GM18505 (cell line): ENCODE data around the gene N4BP2.

Source experiments
- ATAC-seq: cut with Tn5 transposase; IDR thresholded peaks from one replicate; pipeline ENCODE4 v1.9.1; 2021; ENCODE audit not compliant: unreplicated experiment
- POLR2A ChIP-seq: IDR thresholded peaks from 4 replicates; pipeline ENCODE4 v1.6.1; 2011; ENCODE audit warnings: borderline replicate concordance; ENCODE audit not compliant: insufficient read depth, insufficient read length; ENCODE audit errors: extremely low read depth

The N4BP2 gene

GRCh38 chr4:40183615-40184411 is 127.2 kb downstream of the N4BP2 start:
- ATAC-seq: no peak
- no peak for TF ChIP-seq POLR2A

DNA sequence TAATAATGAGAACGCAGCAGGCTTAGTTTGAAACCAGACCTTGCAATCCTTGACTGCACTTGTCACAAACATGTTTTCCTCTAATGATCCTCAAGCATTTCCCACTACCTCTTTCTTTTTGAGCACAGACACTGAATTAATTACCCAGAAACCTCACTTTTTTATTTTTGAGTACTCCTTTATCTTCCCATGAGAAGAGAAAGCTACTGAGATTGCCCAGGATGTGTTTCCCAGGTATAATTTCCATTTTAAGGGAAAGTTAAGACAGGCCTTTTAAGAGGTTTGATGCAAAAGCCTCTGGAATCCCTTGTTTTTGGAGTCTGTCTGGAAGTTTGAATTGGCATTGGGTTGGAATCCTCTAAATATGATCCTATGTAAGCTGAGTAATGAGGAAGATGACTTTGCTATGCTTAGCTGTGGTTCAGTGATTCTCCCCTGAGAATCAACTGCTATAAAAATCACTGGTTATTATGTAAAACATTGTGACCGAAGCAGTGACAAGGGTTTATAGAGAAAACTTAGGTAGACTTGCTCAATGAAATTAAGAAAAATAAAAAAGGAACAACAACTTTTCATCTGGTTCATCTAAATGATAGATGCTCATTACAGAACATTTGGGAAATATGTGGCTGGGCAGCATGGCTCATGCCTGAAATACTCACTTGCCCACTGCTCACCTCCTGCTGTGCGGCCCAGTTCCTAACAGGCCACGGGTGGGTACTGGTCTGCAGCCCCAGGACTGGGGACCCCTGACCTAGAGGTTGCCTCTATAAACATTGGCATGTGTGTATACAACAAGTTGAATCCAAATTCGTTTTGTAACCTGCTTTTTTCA is 129.4 kb downstream of the N4BP2 start:
- TF ChIP-seq POLR2A: no peak
- peak; percentile 51 for ATAC-seq

DNA sequence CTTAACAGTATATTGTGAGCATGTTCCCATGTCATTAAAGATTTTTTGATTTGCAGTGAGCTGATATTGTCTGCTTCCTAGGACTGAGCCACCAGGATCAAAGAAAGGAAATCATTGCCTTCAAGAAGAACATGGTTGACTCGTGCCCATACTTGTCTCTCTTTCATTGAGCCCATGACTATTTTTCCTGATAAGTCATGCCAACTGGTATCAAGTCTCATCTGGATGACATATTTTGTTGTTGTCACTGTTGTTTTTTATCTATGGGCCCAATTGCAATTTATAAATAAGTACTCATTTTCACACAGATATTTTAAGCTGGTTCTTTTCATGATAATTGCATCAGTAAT is 130.0 kb downstream of the N4BP2 start:
- ATAC-seq: no peak
- no peak for TF ChIP-seq POLR2A

DNA sequence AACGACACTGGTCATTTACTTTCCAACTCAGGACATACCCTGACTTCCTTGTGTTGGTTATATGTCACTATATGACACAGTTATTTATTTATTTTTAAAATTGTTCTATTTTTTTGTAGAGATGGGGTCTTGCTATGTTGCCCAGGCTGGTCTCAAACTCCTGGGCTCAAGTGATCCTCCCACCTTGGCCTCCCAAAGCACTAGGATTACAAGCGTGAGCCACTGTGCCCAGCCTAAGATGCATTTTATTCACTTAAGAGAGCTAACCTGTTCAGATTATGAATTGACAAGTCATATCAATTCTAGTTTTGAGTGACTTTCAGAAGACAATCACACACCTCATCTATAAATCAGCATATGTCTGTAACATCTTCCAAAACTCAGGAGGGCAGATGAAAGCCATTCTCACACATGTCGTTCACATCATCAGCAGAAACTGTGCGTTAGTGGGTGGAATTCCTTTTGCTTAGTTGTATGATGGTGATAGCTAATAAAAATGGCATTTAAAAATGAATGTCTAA is 130.8 kb downstream of the N4BP2 start:
- ATAC-seq: no peak
- no peak for TF ChIP-seq POLR2A

- TF ChIP-seq POLR2A: no peak
- ATAC-seq: no peak
These were observed 133.4 kb downstream of the N4BP2 start for GRCh38 chr4:40190019-40190418.

DNA sequence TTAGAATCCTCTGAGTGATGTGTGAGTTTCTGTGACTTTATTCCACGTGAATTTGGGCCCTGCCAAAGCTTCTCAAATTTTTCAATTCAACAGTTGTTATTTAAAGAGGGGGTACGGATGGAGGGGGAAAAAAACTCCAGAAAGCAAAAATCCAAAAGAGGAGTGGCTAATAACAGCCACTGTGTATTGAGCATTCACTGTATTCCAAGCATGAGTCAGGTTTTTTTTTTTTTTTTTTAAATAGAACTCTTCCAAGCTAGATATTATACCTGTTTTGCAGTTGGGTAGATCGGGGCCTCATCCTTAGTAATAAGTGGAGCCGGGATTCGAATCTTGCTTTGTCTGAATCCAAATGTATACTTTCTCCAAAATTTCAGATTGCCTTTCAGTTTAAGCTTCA is 133.8 kb downstream of the N4BP2 start:
- ATAC-seq: no peak
- no peak for TF ChIP-seq POLR2A

DNA sequence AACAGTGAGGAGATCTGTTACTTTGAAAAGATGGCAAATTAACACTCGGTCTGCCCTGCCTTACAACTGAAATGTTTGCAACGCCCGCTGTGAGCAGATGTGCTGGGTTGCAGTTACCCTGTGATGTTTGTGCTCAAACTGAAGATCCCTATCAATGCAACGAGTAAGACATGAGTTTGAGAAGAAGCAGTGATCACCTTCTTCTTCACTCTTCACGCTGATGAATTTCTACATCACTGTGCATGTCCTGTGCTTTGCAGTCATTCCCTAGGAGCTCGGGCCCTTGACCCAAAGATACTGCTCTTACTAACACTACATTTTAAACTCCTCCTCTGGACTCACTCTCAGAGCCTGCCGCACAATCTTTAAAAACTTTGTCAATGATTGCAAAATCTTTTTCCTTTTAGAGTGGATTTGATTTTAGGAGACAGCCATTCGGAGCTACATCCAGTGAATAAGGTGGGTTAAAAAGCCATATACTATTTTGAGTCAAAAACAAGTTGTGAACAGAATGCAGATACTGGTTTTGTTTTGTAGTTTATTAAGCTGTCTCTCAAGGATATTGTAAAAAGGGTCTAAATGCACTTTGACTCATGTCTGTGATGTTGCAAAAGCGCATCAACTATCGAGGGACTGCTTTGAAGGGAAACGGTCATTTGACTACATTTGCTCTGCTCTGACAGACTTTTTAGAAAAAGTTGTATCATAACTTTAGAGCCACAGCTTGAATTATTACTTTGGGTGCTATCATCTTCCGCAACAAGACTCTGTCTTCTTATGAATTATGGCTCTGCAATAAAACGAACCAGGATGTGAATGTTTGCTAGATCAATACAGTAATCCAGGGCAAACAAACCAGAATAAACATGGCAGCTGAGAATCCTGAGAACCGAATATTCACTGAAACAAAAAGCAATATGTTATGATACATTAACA is 134.5 kb downstream of the N4BP2 start:
- ATAC-seq: no peak
- TF ChIP-seq POLR2A: no peak

DNA sequence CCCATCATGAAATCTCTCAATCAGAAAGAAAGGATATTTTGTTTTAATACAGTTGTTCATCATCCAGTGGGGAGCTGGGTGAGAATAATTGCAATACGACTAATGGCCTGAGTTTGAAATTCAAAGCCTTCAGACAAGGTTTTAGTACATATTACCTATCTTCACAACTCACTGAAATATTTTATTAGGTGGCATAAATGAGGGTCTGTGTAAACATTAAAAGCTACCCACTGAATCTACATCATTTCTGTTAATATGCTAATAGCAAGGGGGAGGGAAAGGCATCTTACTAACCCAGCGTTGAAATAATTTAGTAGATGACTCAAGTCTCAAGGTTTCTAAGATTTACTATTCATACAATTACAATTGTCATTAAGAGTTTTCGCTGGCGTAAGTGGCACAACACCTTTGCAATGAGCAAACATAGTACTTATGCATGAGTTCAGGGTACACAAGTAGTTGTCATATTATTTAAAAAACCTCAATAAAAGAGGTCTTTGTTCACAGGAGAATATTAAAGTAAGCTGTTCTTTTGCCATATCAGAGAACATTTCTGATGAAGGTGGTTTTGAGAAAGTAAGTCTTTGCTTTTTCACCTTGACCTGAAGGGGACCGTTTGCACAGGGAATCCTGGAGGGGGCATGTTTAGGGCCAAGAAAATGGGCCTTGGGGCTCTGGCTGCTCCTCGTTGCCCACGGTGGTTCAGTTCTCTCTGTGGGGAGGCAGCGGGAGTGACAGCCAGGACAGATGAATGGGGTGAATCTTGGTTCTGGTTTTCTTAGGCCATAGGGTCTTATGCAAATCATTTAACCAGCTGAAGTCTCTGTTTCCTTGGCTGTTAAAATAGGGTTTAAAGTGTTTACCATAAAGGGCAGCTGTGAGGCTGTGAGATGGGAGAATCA is 135.7 kb downstream of the N4BP2 start:
- ATAC-seq: peak; percentile 32

GRCh38 chr4:40193016-40193571 is 136.4 kb downstream of the N4BP2 start:
- TF ChIP-seq POLR2A: peak; percentile 58
- ATAC-seq: peak; percentile 31

More for the DNA sequence above, 135.7 kb downstream of the N4BP2 start:
- TF ChIP-seq POLR2A: peak; percentile 48

- ATAC-seq: no peak
- no peak for TF ChIP-seq POLR2A
These were observed 136.9 kb downstream of the N4BP2 start for GRCh38 chr4:40193578-40193977.

GRCh38 chr4:40194602-40195161 is 138.0 kb downstream of the N4BP2 start:
- peak; percentile 74 for TF ChIP-seq POLR2A
- ATAC-seq: no peak
